ENCODE data around the gene CRYBG2. TPM values are rescaled to one million over a fixed set of nuclear protein-coding genes. Genes with fewer than 3 reads are reported as not detected.
"Not testable (repeated sequence)": the region's sequence is repeated elsewhere in the genome, so short reads cannot be mapped to it uniquely, and the experiment has no call there.

CRYBG2 gene
- total and polyA plus RNA-seq, 10 of the 15 experiments (the other 5 are each of a cell fraction or from before 2014, with no cell fraction given): 0.03 to 1.2 (median 0.11) TPM; not detected in 4

- BruUV-seq (replicated peaks); H4K20me1 ChIP-seq (ENCODE audit: control insufficient read depth, insufficient read depth); H3K4me2 ChIP-seq (ENCODE audit: control insufficient read depth, insufficient read depth); H3K9me3 ChIP-seq (replicated peaks; ENCODE audit: control insufficient read depth, insufficient read depth, low read length); DNase-seq (ENCODE audit: low read depth, low spot score); H3K36me3 ChIP-seq (ENCODE audit: control insufficient read depth in 2 of 2, insufficient read depth in 2 of 2, low read length in 1 of 2); FAIRE-seq; H3K27me3 ChIP-seq (replicated peaks in 1 of 2; ENCODE audit: control insufficient read depth in 2 of 2, insufficient read depth in 2 of 2, low read length in 1 of 2); H3K9ac ChIP-seq (ENCODE audit: control insufficient read depth, insufficient read depth, low read length); H3K27ac ChIP-seq (ENCODE audit: control insufficient read depth, insufficient read depth); H3K79me2 ChIP-seq (ENCODE audit: control insufficient read depth, insufficient read depth, low read length); H3K4me3 ChIP-seq; ATAC-seq; H3K4me1 ChIP-seq (ENCODE audit: control insufficient read depth, insufficient read depth, low read length); intact Hi-C loops (cut with micrococcal nuclease; ENCODE audit: unreplicated experiment); H2AFZ ChIP-seq (ENCODE audit: control insufficient read depth, low read depth, low read length); in situ Hi-C loops (cut with MboI): not testable (repeated sequence)
- ChIA-PET SMC1A (ENCODE audit: uncharacterized antibody, unreplicated experiment) (interaction anchor here (1.0 to 1.4 kb wide), 3 partner anchors 34 to 88 kb away, joined by 3 to 4 read pairs (median 3); no protein-coding TSS in a partner anchor), POLR2A (interaction anchor here (0.6 kb wide), 1 partner anchor 103 kb away, joined by 3 read pairs; the partner anchor contains the start of gene DHDDS), CTCF (interaction anchor here (0.8 to 7.3 kb wide), 6 partner anchors 35 to 88 kb away, joined by 3 to 47 read pairs (median 4); no protein-coding TSS in a partner anchor), RAD21 (ENCODE audit: unreplicated experiment) (interaction anchor here (0.7 kb wide), 1 partner anchor 45 kb away, joined by 3 read pairs; no protein-coding TSS in a partner anchor)
- whole genome bisulfite sequencing (ENCODE audit: insufficient coverage, insufficient replicate concordance, low lambda C conversion rate, missing lambda C conversion rate): 30% methylated on average over 4 of the region's 4 CpGs
Measured at GRCh38 chr1:26329380-26329779, 24.6 kb downstream of the CRYBG2 start.

- Histone ChIP-seq H3K9me3 (replicated peaks; ENCODE audit: control insufficient read depth, insufficient read depth, low read length) (no peaks in the 10 kb centered on the region), H4K20me1 (ENCODE audit: control insufficient read depth, insufficient read depth) (no peaks in the 10 kb centered on the region), H2AFZ (ENCODE audit: control insufficient read depth, low read depth, low read length) (no peak overlapping the region), H3K36me3 (ENCODE audit: control insufficient read depth in 2 of 2, insufficient read depth in 2 of 2, low read length in 1 of 2) (no peaks in the 10 kb centered on the region), H3K79me2 (ENCODE audit: control insufficient read depth, insufficient read depth, low read length) (no peaks in the 10 kb centered on the region), H3K27me3 (replicated peaks in 1 of 2; ENCODE audit: control insufficient read depth in 2 of 2, insufficient read depth in 2 of 2, low read length in 1 of 2) (no peaks in the 10 kb centered on the region; a peak in 1 of 4 replicates), H3K9ac (ENCODE audit: control insufficient read depth, insufficient read depth, low read length) (no peak overlapping the region), H3K4me1 (ENCODE audit: control insufficient read depth, insufficient read depth, low read length) (no peaks in the 10 kb centered on the region), H3K4me3 (no peak overlapping the region), H3K27ac (ENCODE audit: control insufficient read depth, insufficient read depth) (no peak overlapping the region), H3K4me2 (ENCODE audit: control insufficient read depth, insufficient read depth) (no peak overlapping the region)
- intact Hi-C loops (cut with micrococcal nuclease; ENCODE audit: unreplicated experiment) (no loop called here), in situ Hi-C loops (cut with MboI) (no loop called here)
- POLR2A ChIA-PET: no interaction called here
- DNase-seq (ENCODE audit: low read depth, low spot score) (no peak), FAIRE-seq (no peak), ATAC-seq (no peak)
- SMC1A ChIA-PET (ENCODE audit: uncharacterized antibody, unreplicated experiment): interaction anchor here (1.0 kb wide), 1 partner anchor 53 kb away, joined by 3 read pairs; no protein-coding TSS in a partner anchor
- CTCF ChIA-PET: interaction anchor here (0.8 to 7.3 kb wide), 6 partner anchors 43 to 159 kb away, joined by 3 to 47 read pairs (median 4); partner anchors contain the start of gene ZNF593
- no TSS peak for BruUV-seq (replicated peaks)
- RAD21 ChIA-PET (ENCODE audit: unreplicated experiment): interaction anchor here (1.5 kb wide), 1 partner anchor 40 kb away, joined by 7 read pairs; no protein-coding TSS in a partner anchor
- TF ChIP-seq ZBTB40 (IDR thresholded peaks at IDR 0.05; ENCODE audit: borderline replicate concordance): no peak
- no peak for TF ChIP-seq CBX5 (IDR thresholded peaks at IDR 0.05; ENCODE audit: low read depth)
- 55% methylated on average over 8 of the region's 8 CpGs for WGBS (ENCODE audit: insufficient coverage, insufficient replicate concordance, low lambda C conversion rate, missing lambda C conversion rate)
Measured at GRCh38 chr1:26328597-26328996, 25.3 kb downstream of the CRYBG2 start.

Data from GM12878 (cell line).